NCI-H1105 (cell line): Measurements from ENCODE around the gene GRK7.
"Not testable (repeated sequence)": the region's sequence is repeated elsewhere in the genome, so short reads cannot be mapped to it uniquely, and the experiment has no call there.

Source experiments
- DNase-seq: peaks from one replicate; lab custom pipeline; 2025; lab: John Stamatoyannopoulos, UW

GRK7 gene

GRCh38 chr3:141762552-141762951 lies 656 bp upstream of the GRK7 start:
- not testable (repeated sequence) for DNase-seq

GRCh38 chr3:141764045-141764444 lies 837 bp downstream of the GRK7 start:
- DNase-seq, result no peak

- DNase-seq, result no peak
Measured at GRCh38 chr3:141764465-141764864, 1.3 kb downstream of the GRK7 start.

- no peak for DNase-seq
Measured at GRCh38 chr3:141764986-141765385, 1.8 kb downstream of the GRK7 start.

- DNase-seq, result no peak
Measured at GRCh38 chr3:141767066-141767465, 3.9 kb downstream of the GRK7 start.

GRCh38 chr3:141769221-141769894 lies 6.2 kb downstream of the GRK7 start:
- DNase-seq, result no peak

- no peak for DNase-seq
Measured at GRCh38 chr3:141773676-141774075, 10.5 kb downstream of the GRK7 start.

GRCh38 chr3:141776376-141776775 lies 13.2 kb downstream of the GRK7 start:
- DNase-seq, result no peak

GRCh38 chr3:141776885-141777284 lies 13.7 kb downstream of the GRK7 start:
- no peak for DNase-seq

GRCh38 chr3:141777957-141778813 lies 15.0 kb downstream of the GRK7 start:
- DNase-seq, result no peak

GRCh38 chr3:141779667-141780066 lies 16.5 kb downstream of the GRK7 start:
- DNase-seq, result no peak

GRCh38 chr3:141782386-141782932 lies 19.3 kb downstream of the GRK7 start:
- no peak for DNase-seq

- no peak for DNase-seq
Measured at GRCh38 chr3:141783632-141784031, 20.4 kb downstream of the GRK7 start.

GRCh38 chr3:141784096-141784495 lies 20.9 kb downstream of the GRK7 start:
- no peak for DNase-seq

- no peak for DNase-seq
Measured at GRCh38 chr3:141784531-141784930, 21.3 kb downstream of the GRK7 start.

GRCh38 chr3:141788149-141788548 lies 24.9 kb downstream of the GRK7 start:
- DNase-seq, result no peak

- not testable (repeated sequence) for DNase-seq
Measured at GRCh38 chr3:141788750-141789149, 25.5 kb downstream of the GRK7 start.

- DNase-seq, result no peak
Measured at GRCh38 chr3:141789281-141789680, 26.1 kb downstream of the GRK7 start.

- DNase-seq, result no peak
Measured at GRCh38 chr3:141790171-141790570, 27.0 kb downstream of the GRK7 start.

GRCh38 chr3:141792495-141792894 lies 29.3 kb downstream of the GRK7 start:
- DNase-seq, result no peak

GRCh38 chr3:141793476-141794260 lies 30.5 kb downstream of the GRK7 start:
- DNase-seq, result no peak

GRCh38 chr3:141795276-141795675 lies 32.1 kb downstream of the GRK7 start:
- DNase-seq, result no peak
